Suprapubic skin (tissue), 3 donors: ENCODE measurements around the gene ZNF638.

Experiments used
- EP300 ChIP-seq: sonication (generic); formaldehyde crosslinking; IDR thresholded peaks from one replicate; pipeline ENCODE4 v1.6.1; 2017; ENCODE audit warnings: antibody characterized with exemption
- POLR2A ChIP-seq, 2 donors: fragments of 450-650 bp; IDR thresholded peaks; one replicate each; pipeline ENCODE4 v1.6.1; 2017; ENCODE audit warnings: antibody characterized with exemption in 2 of 2, mild to moderate bottlenecking in 2 of 2, moderate library complexity in 2 of 2
- TF ChIP-seq, protein P1 (sequence below), 2 donors: fragments of 200-600 bp in 1 of 2; fragments of 450-650 bp in 1 of 2; sonication (generic) in 1 of 2; IDR thresholded peaks; one replicate each; pipeline ENCODE4 v1.5.1; 2016 to 2019; ENCODE audit warnings: antibody characterized with exemption in 2 of 2, mild to moderate bottlenecking in 1 of 2, moderate library complexity in 1 of 2

DNA sequence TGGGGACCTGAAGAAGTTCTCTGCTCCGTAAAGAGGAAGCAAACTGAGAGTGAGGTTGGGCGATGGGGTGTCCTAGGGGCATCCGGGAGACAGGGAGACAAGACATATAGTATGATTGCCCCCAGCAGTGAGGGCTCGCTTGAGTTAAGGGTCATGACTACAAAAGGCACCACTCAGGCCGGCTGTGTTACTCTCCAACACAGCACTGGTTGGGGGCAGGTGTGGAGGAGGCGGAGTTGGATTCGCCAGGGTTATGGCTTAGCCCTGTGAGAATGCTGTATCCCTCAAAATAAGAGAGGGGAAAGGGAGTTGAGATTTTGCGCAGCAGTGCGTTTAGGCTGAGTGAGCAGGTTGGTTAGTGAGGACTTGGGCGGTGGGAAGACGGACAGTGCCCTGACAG is 133.8 kb downstream of the ZNF638 start:
- TF ChIP-seq, protein P1, sequence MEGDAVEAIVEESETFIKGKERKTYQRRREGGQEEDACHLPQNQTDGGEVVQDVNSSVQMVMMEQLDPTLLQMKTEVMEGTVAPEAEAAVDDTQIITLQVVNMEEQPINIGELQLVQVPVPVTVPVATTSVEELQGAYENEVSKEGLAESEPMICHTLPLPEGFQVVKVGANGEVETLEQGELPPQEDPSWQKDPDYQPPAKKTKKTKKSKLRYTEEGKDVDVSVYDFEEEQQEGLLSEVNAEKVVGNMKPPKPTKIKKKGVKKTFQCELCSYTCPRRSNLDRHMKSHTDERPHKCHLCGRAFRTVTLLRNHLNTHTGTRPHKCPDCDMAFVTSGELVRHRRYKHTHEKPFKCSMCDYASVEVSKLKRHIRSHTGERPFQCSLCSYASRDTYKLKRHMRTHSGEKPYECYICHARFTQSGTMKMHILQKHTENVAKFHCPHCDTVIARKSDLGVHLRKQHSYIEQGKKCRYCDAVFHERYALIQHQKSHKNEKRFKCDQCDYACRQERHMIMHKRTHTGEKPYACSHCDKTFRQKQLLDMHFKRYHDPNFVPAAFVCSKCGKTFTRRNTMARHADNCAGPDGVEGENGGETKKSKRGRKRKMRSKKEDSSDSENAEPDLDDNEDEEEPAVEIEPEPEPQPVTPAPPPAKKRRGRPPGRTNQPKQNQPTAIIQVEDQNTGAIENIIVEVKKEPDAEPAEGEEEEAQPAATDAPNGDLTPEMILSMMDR (IDR thresholded peaks at IDR 0.05), result no peak
- TF ChIP-seq POLR2A (IDR thresholded peaks at IDR 0.05), result no peak
- TF ChIP-seq EP300, result no peak
